Colonic mucosa (tissue), 4 donors: Measurements from ENCODE around the gene ELAVL2. TPM values are rescaled to one million over a fixed set of nuclear protein-coding genes. Genes with fewer than 3 reads are reported as not detected.

Experiments
- DNase-seq: peaks from one replicate; pipeline ENCODE4 v3.0.0-alpha.2; 2020
- H3K27ac ChIP-seq: fragments of 200-600 bp; one replicate; pipeline ENCODE4 v1.8.0; 2021
- H3K27me3 ChIP-seq: fragments of 200-600 bp; one replicate; pipeline ENCODE4 v1.8.0; 2021
- H3K36me3 ChIP-seq: fragments of 200-600 bp; one replicate; pipeline ENCODE4 v1.8.0; 2021
- H3K4me1 ChIP-seq: fragments of 200-600 bp; one replicate; pipeline ENCODE4 v1.8.0; 2021; ENCODE audit warnings: mild to moderate bottlenecking
- H3K4me3 ChIP-seq: fragments of 200-600 bp; one replicate; pipeline ENCODE4 v1.8.0; 2021
- H3K9ac ChIP-seq, 2 donors: one replicate each; pipeline ENCODE4 v1.7.0; 2013; ENCODE audit warnings: control low read depth in 2 of 2, low read depth in 2 of 2, low read length in 2 of 2
- H3K9me3 ChIP-seq: fragments of 200-600 bp; one replicate; pipeline ENCODE4 v1.8.0; 2021
- intact Hi-C: fragments of 100-400 bp; cut with DNase I; formaldehyde crosslinking; loops from one replicate; pipeline ENCODE4 v1.14.1; 2022
- total RNA-seq, 2 donors: library from RNA; stranded (reverse); fragmentation: NEBNext Ultra II Directional in 1 of 2; extraction: Animal tissue kit (Norgen Biotek cat#: 25700) in 1 of 2; gene quantifications; one replicate each; pipeline ENCODE4 v1.2.1, GENCODE V29; 2021
- TF ChIP-seq, protein P1 (sequence below): fragments of 200-600 bp; IDR thresholded peaks from one replicate; pipeline ENCODE4 v1.8.0; 2022; ENCODE audit warnings: antibody characterized with exemption, mild to moderate bottlenecking
- donor health status: healthy.
- donor health status: DM: no; HTN: no; CAD: no.
- donor health status: DM: no; HTN: no; CAD: no.

Gene ELAVL2
- total RNA-seq, 2 donors from 2014 or later: 0.24 to 0.30 TPM

- TF ChIP-seq, protein P1, sequence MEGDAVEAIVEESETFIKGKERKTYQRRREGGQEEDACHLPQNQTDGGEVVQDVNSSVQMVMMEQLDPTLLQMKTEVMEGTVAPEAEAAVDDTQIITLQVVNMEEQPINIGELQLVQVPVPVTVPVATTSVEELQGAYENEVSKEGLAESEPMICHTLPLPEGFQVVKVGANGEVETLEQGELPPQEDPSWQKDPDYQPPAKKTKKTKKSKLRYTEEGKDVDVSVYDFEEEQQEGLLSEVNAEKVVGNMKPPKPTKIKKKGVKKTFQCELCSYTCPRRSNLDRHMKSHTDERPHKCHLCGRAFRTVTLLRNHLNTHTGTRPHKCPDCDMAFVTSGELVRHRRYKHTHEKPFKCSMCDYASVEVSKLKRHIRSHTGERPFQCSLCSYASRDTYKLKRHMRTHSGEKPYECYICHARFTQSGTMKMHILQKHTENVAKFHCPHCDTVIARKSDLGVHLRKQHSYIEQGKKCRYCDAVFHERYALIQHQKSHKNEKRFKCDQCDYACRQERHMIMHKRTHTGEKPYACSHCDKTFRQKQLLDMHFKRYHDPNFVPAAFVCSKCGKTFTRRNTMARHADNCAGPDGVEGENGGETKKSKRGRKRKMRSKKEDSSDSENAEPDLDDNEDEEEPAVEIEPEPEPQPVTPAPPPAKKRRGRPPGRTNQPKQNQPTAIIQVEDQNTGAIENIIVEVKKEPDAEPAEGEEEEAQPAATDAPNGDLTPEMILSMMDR: no peak
- intact Hi-C loops: no loop called here
- H3K36me3 ChIP-seq: no peaks in the 10 kb centered on the region
- no peak overlapping the region for H3K4me3 ChIP-seq
- no peak for DNase-seq
- no peaks in the 10 kb centered on the region for H3K27me3 ChIP-seq
- H3K27ac ChIP-seq: no peak overlapping the region
- no peaks in the 10 kb centered on the region for H3K4me1 ChIP-seq
- no peak overlapping the region for H3K9ac ChIP-seq
- H3K9me3 ChIP-seq: no peaks in the 10 kb centered on the region
These were observed 61.8 kb downstream of the ELAVL2 start for GRCh38 chr9:23764219-23764618.

DNA sequence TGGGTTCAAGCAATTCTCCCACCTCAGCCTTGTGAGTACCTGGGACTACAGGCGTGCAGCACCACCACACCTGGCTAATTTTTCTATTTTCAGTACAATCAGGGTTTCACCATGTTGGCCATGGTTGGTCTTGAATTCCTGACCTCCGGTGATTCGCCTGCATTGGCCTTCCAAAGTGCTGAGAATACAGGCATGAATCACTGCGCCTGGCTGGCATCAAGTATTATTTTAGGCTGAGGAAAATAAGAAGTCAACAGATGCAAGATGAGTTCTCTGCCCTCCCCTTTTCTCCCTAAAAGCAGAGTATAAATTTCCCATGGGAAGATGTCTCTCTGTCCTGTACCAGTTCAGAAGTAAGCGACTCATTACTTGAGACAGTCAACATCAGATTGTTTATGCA, 71.5 kb downstream of the ELAVL2 start:
- H3K9ac ChIP-seq: no peak overlapping the region
- no peak for DNase-seq
- no peaks in the 10 kb centered on the region for H3K36me3 ChIP-seq
- H3K9me3 ChIP-seq: no peaks in the 10 kb centered on the region
- H3K4me3 ChIP-seq: no peak overlapping the region
- H3K27me3 ChIP-seq: no peaks in the 10 kb centered on the region
- intact Hi-C loops: no loop called here
- H3K4me1 ChIP-seq: no peaks in the 10 kb centered on the region
- TF ChIP-seq, protein P1: no peak
- no peak overlapping the region for H3K27ac ChIP-seq

DNA sequence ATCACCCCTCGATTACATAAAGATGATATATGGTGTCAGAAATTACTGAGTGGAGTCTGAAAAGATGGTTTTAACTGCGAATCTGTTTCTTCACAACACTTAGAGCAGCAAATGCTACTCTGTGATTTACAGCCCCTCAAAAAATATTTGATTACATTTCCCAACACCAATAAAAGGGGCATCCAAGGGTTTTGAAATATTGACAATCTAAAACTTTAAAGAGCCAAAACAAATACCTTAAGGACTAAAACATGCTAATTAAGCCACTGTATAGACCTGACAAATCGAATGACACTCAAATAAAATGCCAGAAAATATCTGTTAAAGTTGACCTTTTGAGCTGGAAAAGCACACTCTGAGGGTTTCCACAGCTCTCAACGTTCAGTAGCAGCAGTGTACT, 73.2 kb downstream of the ELAVL2 start:
- intact Hi-C loops: no loop called here
- DNase-seq: no peak
- H3K4me1 ChIP-seq: no peaks in the 10 kb centered on the region
- H3K27me3 ChIP-seq: no peaks in the 10 kb centered on the region
- TF ChIP-seq, protein P1: no peak
- no peak overlapping the region for H3K27ac ChIP-seq
- H3K9ac ChIP-seq: no peak overlapping the region
- H3K4me3 ChIP-seq: no peak overlapping the region
- no peaks in the 10 kb centered on the region for H3K36me3 ChIP-seq
- no peaks in the 10 kb centered on the region for H3K9me3 ChIP-seq

GRCh38 chr9:23751633-23752032, 74.4 kb downstream of the ELAVL2 start:
- Histone ChIP-seq H3K4me1 (no peaks in the 10 kb centered on the region), H3K27ac (no peak overlapping the region), H3K9ac (no peak overlapping the region), H3K27me3 (no peaks in the 10 kb centered on the region), H3K4me3 (no peak overlapping the region), H3K9me3 (no peaks in the 10 kb centered on the region), H3K36me3 (no peaks in the 10 kb centered on the region)
- intact Hi-C loops: no loop called here
- no peak for DNase-seq
- TF ChIP-seq, protein P1: no peak

DNA sequence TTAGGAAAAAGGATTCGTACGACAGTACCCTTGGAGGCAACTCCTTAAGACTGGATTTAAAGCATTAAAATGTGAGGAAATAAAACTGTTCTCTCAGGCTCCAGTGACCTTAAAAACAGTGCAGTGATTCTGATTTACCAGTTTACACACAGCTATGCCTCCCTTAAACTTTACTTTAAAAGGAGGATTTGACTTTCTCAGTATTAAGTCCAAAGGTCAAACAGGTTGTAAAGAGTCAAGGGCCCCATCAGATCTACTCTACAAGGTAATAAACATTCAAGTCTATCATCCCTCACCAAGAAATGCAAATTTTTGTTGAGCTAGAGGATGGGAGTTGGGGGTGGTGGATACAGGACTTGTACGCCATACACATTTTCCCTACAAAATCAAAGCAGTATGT, 75.2 kb downstream of the ELAVL2 start:
- Histone ChIP-seq H3K9me3 (no peaks in the 10 kb centered on the region), H3K4me3 (no peak overlapping the region), H3K27ac (no peak overlapping the region), H3K27me3 (no peaks in the 10 kb centered on the region), H3K4me1 (no peaks in the 10 kb centered on the region), H3K36me3 (no peaks in the 10 kb centered on the region), H3K9ac (no peak overlapping the region)
- no peak for DNase-seq
- TF ChIP-seq, protein P1: no peak
- intact Hi-C loops: no loop called here
